LoVo (cell line): ENCODE data around the gene ARFGAP2.
"Not testable (repeated sequence)": the region's sequence is repeated elsewhere in the genome, so short reads cannot be mapped to it uniquely, and the experiment has no call there.

Source experiments
- DNase-seq: peaks from one replicate; pipeline ENCODE4 v3.0.0-alpha.2; 2016; ENCODE audit warnings: low spot score

ARFGAP2 gene

GRCh38 chr11:47176328-47177228, at the start of gene ARFGAP2:
ARFGAP2 (minus strand) TSS chr11:47176879; CDS start chr11:47176853, 26 bp downstream.
- DNase-seq = peak; percentile 94

GRCh38 chr11:47225552-47226400, 49.1 kb upstream of the ARFGAP2 start:
- DNase-seq = no peak

GRCh38 chr11:47222696-47223095, 46.0 kb upstream of the ARFGAP2 start:
- DNase-seq = no peak

- DNase-seq = no peak
These were observed 43.7 kb upstream of the ARFGAP2 start for GRCh38 chr11:47220401-47220821.

- peak; percentile 78 for DNase-seq
These were observed 39.6 kb upstream of the ARFGAP2 start for GRCh38 chr11:47216121-47216798.

- DNase-seq = no peak
These were observed 38.8 kb upstream of the ARFGAP2 start for GRCh38 chr11:47215366-47215910.

- peak; percentile 91 for DNase-seq
These were observed 37.4 kb upstream of the ARFGAP2 start for GRCh38 chr11:47213950-47214565.

GRCh38 chr11:47212938-47213337, 36.3 kb upstream of the ARFGAP2 start:
- no peak for DNase-seq

GRCh38 chr11:47208628-47209027, 31.9 kb upstream of the ARFGAP2 start:
- DNase-seq = no peak

GRCh38 chr11:47208008-47208552, 31.4 kb upstream of the ARFGAP2 start:
- DNase-seq = not testable (repeated sequence)

GRCh38 chr11:47207459-47207858, 30.8 kb upstream of the ARFGAP2 start:
- no peak for DNase-seq

GRCh38 chr11:47206577-47206976, 29.9 kb upstream of the ARFGAP2 start:
- DNase-seq = not testable (repeated sequence)

GRCh38 chr11:47204637-47204989, 27.9 kb upstream of the ARFGAP2 start:
- no peak for DNase-seq

- no peak for DNase-seq
These were observed 25.9 kb upstream of the ARFGAP2 start for GRCh38 chr11:47202576-47202975.

- no peak for DNase-seq
These were observed 24.3 kb upstream of the ARFGAP2 start for GRCh38 chr11:47201015-47201414.

- DNase-seq = not testable (repeated sequence)
These were observed 21.5 kb upstream of the ARFGAP2 start for GRCh38 chr11:47198161-47198560.

- no peak for DNase-seq
These were observed 15.4 kb upstream of the ARFGAP2 start for GRCh38 chr11:47192111-47192510.

- DNase-seq = not testable (repeated sequence)
These were observed 14.5 kb upstream of the ARFGAP2 start for GRCh38 chr11:47191137-47191536.

- DNase-seq = peak; percentile 72
These were observed 12.6 kb upstream of the ARFGAP2 start for GRCh38 chr11:47189100-47189834.

- no peak for DNase-seq
These were observed 11.6 kb upstream of the ARFGAP2 start for GRCh38 chr11:47188259-47188658.
